ENCODE measurements around the gene TIMM13. TPM values are rescaled to one million over a fixed set of nuclear protein-coding genes. Genes with fewer than 3 reads are reported as not detected.

Gene TIMM13
- polyA plus RNA-seq, 4 donors = 93.2 to 160 (median 100) TPM

- no peaks in the 10 kb centered on the region for H3K4me1 ChIP-seq (ENCODE audit: control insufficient read depth in 3 of 3, insufficient read depth in 2 of 3, low read depth in 1 of 3, low read length in 2 of 3)
- H3K4me3 ChIP-seq (ENCODE audit: low read depth in 1 of 3, low read length in 3 of 3) = no peak overlapping the region
- DNase-seq (no peak), FAIRE-seq (no peak)
- H3K9me3 ChIP-seq (ENCODE audit: control insufficient read depth in 2 of 2, insufficient read depth in 1 of 2, low read depth in 1 of 2, low read length in 1 of 2) = no peaks in the 10 kb centered on the region
- peaks cover 3 to 75% (median 11%) of the 10 kb centered on the region in 3 donors for H3K36me3 ChIP-seq (ENCODE audit: control insufficient read depth in 3 of 3, insufficient read depth in 2 of 3, low read depth in 1 of 3, low read length in 3 of 3)
- H3K27ac ChIP-seq (ENCODE audit: low read depth in 1 of 3, low read length in 2 of 3) = no peak overlapping the region
- no peaks in the 10 kb centered on the region for H3K27me3 ChIP-seq (ENCODE audit: control insufficient read depth in 3 of 3, insufficient read depth in 3 of 3, low read length in 3 of 3)
- WGBS, 3 donors = 91 to 95% (median 93%) methylated on average over 19 to 20 of the region's 20 CpGs
Measured at GRCh38 chr19:2438178-2438577, 10.8 kb upstream of the TIMM13 start.

- FAIRE-seq = no peak
- no peak overlapping the region for H3K4me3 ChIP-seq (ENCODE audit: low read depth in 1 of 3, low read length in 3 of 3)
- 97 to 98% (median 97%) methylated on average over 13 to 15 of the region's 15 CpGs for WGBS, 3 donors
- H3K4me1 ChIP-seq (ENCODE audit: control insufficient read depth in 3 of 3, insufficient read depth in 2 of 3, low read depth in 1 of 3, low read length in 2 of 3) = no peaks in the 10 kb centered on the region
- no peak overlapping the region for H3K27ac ChIP-seq (ENCODE audit: low read depth in 1 of 3, low read length in 2 of 3)
- H3K27me3 ChIP-seq (ENCODE audit: control insufficient read depth in 3 of 3, insufficient read depth in 3 of 3, low read length in 3 of 3) = no peaks in the 10 kb centered on the region
- no peak for DNase-seq
- no peaks in the 10 kb centered on the region for H3K9me3 ChIP-seq (ENCODE audit: control insufficient read depth in 2 of 2, insufficient read depth in 1 of 2, low read depth in 1 of 2, low read length in 1 of 2)
- peaks cover 3 to 70% (median 7%) of the 10 kb centered on the region in 3 donors for H3K36me3 ChIP-seq (ENCODE audit: control insufficient read depth in 3 of 3, insufficient read depth in 2 of 3, low read depth in 1 of 3, low read length in 3 of 3)
Measured at GRCh38 chr19:2436926-2437325, 9.5 kb upstream of the TIMM13 start.

DNA sequence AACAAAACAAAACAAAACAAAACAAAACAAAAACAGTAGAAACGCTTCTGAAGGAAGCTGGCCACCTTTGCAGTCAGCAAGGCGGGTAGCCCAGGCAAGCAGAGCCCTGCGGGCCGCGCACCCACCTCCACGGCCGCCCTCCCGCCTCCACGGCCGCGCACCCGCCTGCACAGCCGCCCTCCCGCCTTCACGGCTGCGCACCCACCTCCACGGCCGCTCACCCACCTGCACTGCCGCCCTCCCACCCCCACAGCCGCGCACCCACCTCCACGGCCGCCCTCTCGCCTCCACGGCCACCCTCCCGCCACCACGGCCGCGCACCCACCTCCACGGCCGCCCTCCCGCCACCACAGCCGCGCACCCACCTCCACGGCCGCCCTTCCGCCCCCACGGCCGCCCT, 9.0 kb upstream of the TIMM13 start:
- no peak for DNase-seq
- WGBS, 3 donors = 96 to 98% (median 96%) methylated on average over 23 to 39 of the region's 39 CpGs
- no peaks in the 10 kb centered on the region for H3K27me3 ChIP-seq (ENCODE audit: control insufficient read depth in 3 of 3, insufficient read depth in 3 of 3, low read length in 3 of 3)
- no peaks in the 10 kb centered on the region for H3K9me3 ChIP-seq (ENCODE audit: control insufficient read depth in 2 of 2, insufficient read depth in 1 of 2, low read depth in 1 of 2, low read length in 1 of 2)
- H3K36me3 ChIP-seq (ENCODE audit: control insufficient read depth in 3 of 3, insufficient read depth in 2 of 3, low read depth in 1 of 3, low read length in 3 of 3) = peaks cover 3 to 70% (median 7%) of the 10 kb centered on the region in 3 donors
- no peaks in the 10 kb centered on the region for H3K4me1 ChIP-seq (ENCODE audit: control insufficient read depth in 3 of 3, insufficient read depth in 2 of 3, low read depth in 1 of 3, low read length in 2 of 3)
- H3K27ac ChIP-seq (ENCODE audit: low read depth in 1 of 3, low read length in 2 of 3) = no peak overlapping the region
- H3K4me3 ChIP-seq (ENCODE audit: low read depth in 1 of 3, low read length in 3 of 3) = no peak overlapping the region
- no peak for FAIRE-seq

DNA sequence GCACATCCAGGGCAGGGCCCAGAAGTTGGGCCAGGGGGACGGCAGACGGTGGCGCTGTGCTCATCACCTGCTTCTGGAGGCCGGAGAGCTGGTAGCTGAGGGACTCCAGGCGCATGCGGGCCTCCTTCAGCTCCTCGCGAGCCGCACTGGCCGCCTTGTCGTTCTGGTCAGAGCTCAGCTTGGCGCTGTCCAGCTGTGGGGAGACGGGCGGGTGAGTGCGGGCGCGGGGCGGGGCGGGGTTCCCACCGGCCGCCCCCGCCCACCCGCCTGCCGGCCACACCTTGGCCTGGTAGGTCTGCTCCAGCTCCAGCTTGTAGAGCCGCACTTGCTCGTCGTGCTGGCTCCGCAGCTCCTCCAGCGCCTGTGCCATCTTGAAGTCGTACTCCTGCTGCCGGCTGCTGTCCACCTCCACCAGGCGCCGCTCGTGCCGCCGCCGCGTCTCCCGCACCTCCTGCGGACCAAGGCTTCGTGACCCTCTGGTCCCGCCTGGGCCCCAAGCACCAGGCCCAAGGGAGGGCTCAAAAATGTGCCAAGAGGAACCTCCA, 7.4 kb upstream of the TIMM13 start:
- Histone ChIP-seq H3K36me3 (ENCODE audit: control insufficient read depth in 3 of 3, insufficient read depth in 2 of 3, low read depth in 1 of 3, low read length in 3 of 3) (peaks cover 5 to 78% (median 7%) of the 10 kb centered on the region in 3 donors), H3K27ac (ENCODE audit: low read depth in 1 of 3, low read length in 2 of 3) (no peak overlapping the region), H3K27me3 (ENCODE audit: control insufficient read depth in 3 of 3, insufficient read depth in 3 of 3, low read length in 3 of 3) (no peaks in the 10 kb centered on the region), H3K4me3 (ENCODE audit: low read depth in 1 of 3, low read length in 3 of 3) (no peak overlapping the region), H3K9me3 (ENCODE audit: control insufficient read depth in 2 of 2, insufficient read depth in 1 of 2, low read depth in 1 of 2, low read length in 1 of 2) (no peaks in the 10 kb centered on the region), H3K4me1 (ENCODE audit: control insufficient read depth in 3 of 3, insufficient read depth in 2 of 3, low read depth in 1 of 3, low read length in 2 of 3) (no peaks in the 10 kb centered on the region)
- FAIRE-seq = no peak
- 96 to 98% (median 96%) methylated on average over 26 to 42 of the region's 42 CpGs for WGBS, 3 donors
- DNase-seq = no peak

DNA sequence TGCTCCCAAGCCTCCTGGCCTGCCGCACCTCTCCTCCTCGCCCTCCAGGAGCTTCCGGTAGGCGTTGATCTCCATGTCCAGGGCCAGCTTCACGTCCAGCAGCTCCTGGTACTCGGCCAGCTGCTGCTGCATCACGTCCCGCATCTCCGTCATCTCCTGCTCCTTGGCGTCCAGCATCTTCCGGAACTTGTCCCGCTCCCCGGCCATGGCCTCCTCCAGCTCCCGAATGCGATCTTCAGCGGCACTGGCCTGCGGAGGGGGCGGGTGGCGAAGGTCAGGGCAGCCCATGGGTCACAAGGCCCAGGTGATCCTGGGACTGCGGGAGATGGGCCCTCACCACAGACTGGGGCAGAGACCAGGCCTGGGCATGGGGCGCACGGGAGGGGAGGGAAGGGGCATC, 6.9 kb upstream of the TIMM13 start:
- Histone ChIP-seq H3K9me3 (ENCODE audit: control insufficient read depth in 2 of 2, insufficient read depth in 1 of 2, low read depth in 1 of 2, low read length in 1 of 2) (no peaks in the 10 kb centered on the region), H3K4me3 (ENCODE audit: low read depth in 1 of 3, low read length in 3 of 3) (no peak overlapping the region), H3K27ac (ENCODE audit: low read depth in 1 of 3, low read length in 2 of 3) (no peak overlapping the region), H3K27me3 (ENCODE audit: control insufficient read depth in 3 of 3, insufficient read depth in 3 of 3, low read length in 3 of 3) (no peaks in the 10 kb centered on the region), H3K36me3 (ENCODE audit: control insufficient read depth in 3 of 3, insufficient read depth in 2 of 3, low read depth in 1 of 3, low read length in 3 of 3) (peaks cover 5 to 81% (median 7%) of the 10 kb centered on the region in 3 donors), H3K4me1 (ENCODE audit: control insufficient read depth in 3 of 3, insufficient read depth in 2 of 3, low read depth in 1 of 3, low read length in 2 of 3) (no peaks in the 10 kb centered on the region)
- WGBS, 3 donors = 96 to 97% (median 97%) methylated on average over 16 to 22 of the region's 22 CpGs
- DNase-seq (no peak), FAIRE-seq (no peak)

GRCh38 chr19:2433854-2434253, 6.5 kb upstream of the TIMM13 start:
- Histone ChIP-seq H3K9me3 (ENCODE audit: control insufficient read depth in 2 of 2, insufficient read depth in 1 of 2, low read depth in 1 of 2, low read length in 1 of 2) (no peaks in the 10 kb centered on the region), H3K4me3 (ENCODE audit: low read depth in 1 of 3, low read length in 3 of 3) (no peak overlapping the region), H3K36me3 (ENCODE audit: control insufficient read depth in 3 of 3, insufficient read depth in 2 of 3, low read depth in 1 of 3, low read length in 3 of 3) (peaks cover 5 to 80% (median 7%) of the 10 kb centered on the region in 3 donors), H3K27ac (ENCODE audit: low read depth in 1 of 3, low read length in 2 of 3) (no peak overlapping the region), H3K4me1 (ENCODE audit: control insufficient read depth in 3 of 3, insufficient read depth in 2 of 3, low read depth in 1 of 3, low read length in 2 of 3) (no peaks in the 10 kb centered on the region), H3K27me3 (ENCODE audit: control insufficient read depth in 3 of 3, insufficient read depth in 3 of 3, low read length in 3 of 3) (no peaks in the 10 kb centered on the region)
- no peak for DNase-seq
- no peak for FAIRE-seq
- 97 to 98% (median 97%) methylated on average over 14 to 25 of the region's 30 CpGs for WGBS, 3 donors

GRCh38 chr19:2432131-2432848, 4.9 kb upstream of the TIMM13 start:
- 96 to 97% (median 96%) methylated on average over 22 to 25 of the region's 25 CpGs for WGBS, 3 donors
- H3K27me3 ChIP-seq (ENCODE audit: control insufficient read depth in 3 of 3, insufficient read depth in 3 of 3, low read length in 3 of 3) = no peaks in the 10 kb centered on the region
- H3K9me3 ChIP-seq (ENCODE audit: control insufficient read depth in 2 of 2, insufficient read depth in 1 of 2, low read depth in 1 of 2, low read length in 1 of 2) = no peaks in the 10 kb centered on the region
- H3K36me3 ChIP-seq (ENCODE audit: control insufficient read depth in 3 of 3, insufficient read depth in 2 of 3, low read depth in 1 of 3, low read length in 3 of 3) = peaks cover 5 to 66% (median 7%) of the 10 kb centered on the region in 3 donors
- no peak overlapping the region for H3K4me3 ChIP-seq (ENCODE audit: low read depth in 1 of 3, low read length in 3 of 3)
- DNase-seq (no peak), FAIRE-seq (no peak)
- no peak overlapping the region for H3K27ac ChIP-seq (ENCODE audit: low read depth in 1 of 3, low read length in 2 of 3)
- H3K4me1 ChIP-seq (ENCODE audit: control insufficient read depth in 3 of 3, insufficient read depth in 2 of 3, low read depth in 1 of 3, low read length in 2 of 3) = peaks cover 0 to 7% (median 0%) of the 10 kb centered on the region in 3 donors

DNA sequence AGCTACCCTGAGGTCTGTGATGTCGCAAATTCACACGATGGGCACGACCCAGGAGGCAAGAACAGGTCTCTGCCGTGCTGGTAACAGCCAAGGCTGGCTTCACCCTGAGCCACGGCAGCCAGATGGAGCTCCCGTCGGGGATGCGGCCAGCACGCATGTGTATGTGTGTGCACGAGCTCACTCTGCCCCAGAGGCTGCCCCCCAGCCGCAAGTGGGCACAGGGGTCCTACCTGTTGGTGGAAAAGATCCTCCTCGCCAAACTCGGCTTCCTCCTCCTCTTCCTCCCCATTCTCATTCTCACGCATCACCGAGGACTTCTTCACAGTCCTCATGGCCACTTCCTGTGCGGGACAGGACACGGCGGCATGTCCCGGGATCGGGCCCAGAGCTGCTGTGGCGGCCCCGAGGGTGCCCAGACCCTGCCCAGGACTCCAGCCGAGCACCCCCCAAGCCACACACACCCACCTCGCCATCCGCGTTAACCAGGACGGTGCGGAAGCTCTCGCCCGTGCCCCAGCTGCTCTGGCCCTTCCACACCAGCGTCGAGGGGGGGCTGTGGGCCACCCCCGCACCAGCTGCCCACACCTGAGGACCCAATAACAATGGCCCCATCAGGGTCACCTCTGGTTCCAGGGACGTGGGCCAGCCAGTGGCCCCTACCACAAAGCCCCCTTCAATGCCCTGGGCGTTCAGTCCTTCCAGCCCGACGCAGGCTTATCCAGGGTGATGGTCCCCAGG, 4.1 kb upstream of the TIMM13 start:
- no peaks in the 10 kb centered on the region for H3K27me3 ChIP-seq (ENCODE audit: control insufficient read depth in 3 of 3, insufficient read depth in 3 of 3, low read length in 3 of 3)
- H3K27ac ChIP-seq (ENCODE audit: low read depth in 1 of 3, low read length in 2 of 3) = no peak overlapping the region
- no peaks in the 10 kb centered on the region for H3K9me3 ChIP-seq (ENCODE audit: control insufficient read depth in 2 of 2, insufficient read depth in 1 of 2, low read depth in 1 of 2, low read length in 1 of 2)
- H3K36me3 ChIP-seq (ENCODE audit: control insufficient read depth in 3 of 3, insufficient read depth in 2 of 3, low read depth in 1 of 3, low read length in 3 of 3) = peaks cover 5 to 62% (median 7%) of the 10 kb centered on the region in 3 donors
- H3K4me1 ChIP-seq (ENCODE audit: control insufficient read depth in 3 of 3, insufficient read depth in 2 of 3, low read depth in 1 of 3, low read length in 2 of 3) = peaks cover 0 to 9% (median 2%) of the 10 kb centered on the region in 3 donors
- no peak overlapping the region for H3K4me3 ChIP-seq (ENCODE audit: low read depth in 1 of 3, low read length in 3 of 3)
- FAIRE-seq = no peak
- no peak for DNase-seq
- 93 to 95% (median 94%) methylated on average over 37 of the region's 37 CpGs for WGBS, 3 donors

Data from small intestine (tissue), 7 donors.